ENCODE data around the gene EGLN2.

GRCh38 chr19:40776932-40777644 lies 21.9 kb upstream of the EGLN2 start:
- TF ChIP-seq CTCF (IDR thresholded peaks at IDR 0.05 in 2 of 3, conservative IDR thresholded peaks at IDR 0.05 in 1 of 3; ENCODE audit: insufficient read depth in 2 of 3, low read depth in 1 of 3, low read length in 3 of 3), result no peak
- no peak for TF ChIP-seq SIN3A (IDR thresholded peaks at IDR 0.05; ENCODE audit: borderline replicate concordance in 2 of 2, control insufficient read depth in 1 of 2, low read depth in 2 of 2, low read length in 2 of 2)
- TF ChIP-seq TBL1XR1 (IDR thresholded peaks at IDR 0.05; ENCODE audit: low read length in 2 of 2), result no peak
- no peak for TF ChIP-seq POLR2AphosphoS5 (IDR thresholded peaks at IDR 0.05; ENCODE audit: control insufficient read depth, insufficient read depth, low read depth, low read length)
- no peak for TF ChIP-seq SAFB (IDR thresholded peaks at IDR 0.05; ENCODE audit: borderline replicate concordance, low read depth, low read length)
- TF ChIP-seq USF2 (CRISPR knock-in tag; IDR thresholded peaks at IDR 0.05), result no peak
- no peak for TF ChIP-seq RFX7 (CRISPR knock-in tag; IDR thresholded peaks at IDR 0.05)

Measured in K562 (cell line).